NCI-H446 treated with DMSO at 0.1 percent for 48 hours (cell line): ENCODE results near the gene MSI1.

Source experiments
- DNase-seq: peaks from one replicate; lab custom pipeline; 2025; lab: John Stamatoyannopoulos, UW

MSI1 gene

GRCh38 chr12:120368789-120369602, at the start of gene MSI1:
TSS of gene MSI1 (minus strand) at chr12:120369164. CDS start at chr12:120369091, 73 bp downstream.
- no peak for DNase-seq

- DNase-seq = no peak
Measured at GRCh38 chr12:120417917-120418580, 49.1 kb upstream of the MSI1 start.

GRCh38 chr12:120416490-120417216, 47.7 kb upstream of the MSI1 start:
- DNase-seq = no peak

GRCh38 chr12:120413901-120414695, 45.1 kb upstream of the MSI1 start:
- DNase-seq = no peak

- no peak for DNase-seq
Measured at GRCh38 chr12:120412421-120412820, 43.5 kb upstream of the MSI1 start.

GRCh38 chr12:120408771-120409170, 39.8 kb upstream of the MSI1 start:
- no peak for DNase-seq

- DNase-seq = no peak
Measured at GRCh38 chr12:120406553-120406952, 37.6 kb upstream of the MSI1 start.

GRCh38 chr12:120406069-120406468, 37.1 kb upstream of the MSI1 start:
- DNase-seq = no peak

- DNase-seq = no peak
Measured at GRCh38 chr12:120404271-120404670, 35.3 kb upstream of the MSI1 start.

- DNase-seq = no peak
Measured at GRCh38 chr12:120403869-120404268, 34.9 kb upstream of the MSI1 start.

GRCh38 chr12:120402217-120402616, 33.3 kb upstream of the MSI1 start:
- no peak for DNase-seq

- no peak for DNase-seq
Measured at GRCh38 chr12:120399531-120399930, 30.6 kb upstream of the MSI1 start.

GRCh38 chr12:120397824-120398540, 29.0 kb upstream of the MSI1 start:
- no peak for DNase-seq

GRCh38 chr12:120394483-120395367, 25.8 kb upstream of the MSI1 start:
- DNase-seq = no peak

- no peak for DNase-seq
Measured at GRCh38 chr12:120390540-120391120, 21.7 kb upstream of the MSI1 start.

GRCh38 chr12:120388691-120389481, 19.9 kb upstream of the MSI1 start:
- no peak for DNase-seq

GRCh38 chr12:120381752-120382419, 12.9 kb upstream of the MSI1 start:
- no peak for DNase-seq

- DNase-seq = no peak
Measured at GRCh38 chr12:120378036-120378435, 9.1 kb upstream of the MSI1 start.

GRCh38 chr12:120377611-120378010, 8.6 kb upstream of the MSI1 start:
- no peak for DNase-seq
